HL-60 (cell line): ENCODE results near the gene HSD11B2.

Source experiments
- DNase-seq, 2 experiments: peaks; one replicate each; pipeline ENCODE4 v3.0.0-alpha.2; 2010 to 2020; ENCODE audit warnings: low read depth in 1 of 2, low spot score in 1 of 2
- H3K27ac ChIP-seq: fragments of 250-450 bp; sonication (Bioruptor Pico); replicated peaks from 2 replicates; pipeline ENCODE4 v1.5.1; 2020; ENCODE audit warnings: mild to moderate bottlenecking, moderate library complexity
- H3K27me3 ChIP-seq: fragments of 250-450 bp; sonication (Bioruptor Pico); 2 replicates; pipeline ENCODE4 v1.5.1; 2021; ENCODE audit warnings: mild to moderate bottlenecking, moderate library complexity; ENCODE audit not compliant: insufficient read depth, poor library complexity, severe bottlenecking
- H3K4me3 ChIP-seq: replicated peaks from 2 replicates; pipeline ENCODE4 v1.5.1; 2011; ENCODE audit warnings: mild to moderate bottlenecking, control low read depth, low read length; ENCODE audit not compliant: insufficient read depth
- CTCF ChIP-seq: IDR thresholded peaks from one replicate; pipeline ENCODE4 v1.5.1; 2011; ENCODE audit warnings: low read length, control low read depth, inconsistent platforms; ENCODE audit not compliant: insufficient read depth
- GABPA ChIP-seq: IDR thresholded peaks from 2 replicates; pipeline ENCODE4 v1.6.1; 2012; ENCODE audit warnings: low read depth
- POLR2AphosphoS5 ChIP-seq: IDR thresholded peaks from 2 replicates; pipeline ENCODE4 v1.6.1; 2012; ENCODE audit warnings: low read depth
- REST ChIP-seq: IDR thresholded peaks from 2 replicates; pipeline ENCODE4 v1.6.1; 2012; ENCODE audit warnings: low read depth; ENCODE audit not compliant: insufficient replicate concordance
- SPI1 ChIP-seq: IDR thresholded peaks from 2 replicates; pipeline ENCODE4 v1.6.1; 2012; ENCODE audit warnings: low read depth, mild to moderate bottlenecking, borderline replicate concordance

Gene HSD11B2

GRCh38 chr16:67432506-67432890, 1.6 kb downstream of the HSD11B2 start:
- Histone ChIP-seq H3K27me3 (peaks cover 21% of the 10 kb centered on the region), H3K27ac (no peak overlapping the region), H3K4me3 (no peak overlapping the region)
- TF ChIP-seq REST: no peak
- no peak for TF ChIP-seq GABPA
- no peak for TF ChIP-seq CTCF
- no peak for TF ChIP-seq POLR2AphosphoS5
- no peak for TF ChIP-seq SPI1
- DNase-seq: no peak

GRCh38 chr16:67433131-67433719, 2.3 kb downstream of the HSD11B2 start:
- TF ChIP-seq POLR2AphosphoS5 (no peak), CTCF (no peak), REST (no peak)
- H3K4me3 ChIP-seq: no peak overlapping the region
- H3K27me3 ChIP-seq: peaks cover 21% of the 10 kb centered on the region
- no peak for DNase-seq
- H3K27ac ChIP-seq: no peak overlapping the region

GRCh38 chr16:67435758-67436164, 4.8 kb downstream of the HSD11B2 start:
- Histone ChIP-seq H3K4me3 (no peak overlapping the region), H3K27ac (no peak overlapping the region)
- TF ChIP-seq SPI1 (no peak), CTCF (no peak), POLR2AphosphoS5 (no peak), REST (no peak), GABPA (no peak)

More at GRCh38 chr16:67435758-67436164, 4.8 kb downstream of the HSD11B2 start:
- no peak for DNase-seq
- peaks cover 6% of the 10 kb centered on the region for H3K27me3 ChIP-seq
